ENCODE measurements around the gene SLC25A15.

- TF ChIP-seq CTCF (conservative IDR thresholded peaks at IDR 0.05; ENCODE audit: low read depth, low read length) (no peak), EZH2 (IDR thresholded peaks at IDR 0.05; ENCODE audit: low read length, unreplicated experiment) (no peak), EZH2phosphoT487 (IDR thresholded peaks at IDR 0.05; ENCODE audit: borderline replicate concordance, low read length) (no peak)
These were observed 13.2 kb upstream of the SLC25A15 start for GRCh38 chr13:40776232-40776631.
